OCI-LY3 (cell line): ENCODE measurements around the gene LRP1-AS.

ENCODE experiments used
- EZH2phosphoT487 ChIP-seq: fragments of 200-600 bp; shearing (Covaris generic); IDR thresholded peaks from 2 replicates; pipeline ENCODE4 v1.6.1; 2018; ENCODE audit warnings: antibody characterized with exemption, mixed run types, low read depth
- TF ChIP-seq, protein P1 (sequence below): fragments of 200-600, 300-600 bp; sonication (generic); IDR thresholded peaks from 2 replicates; pipeline ENCODE4 v1.5.1; 2014; ENCODE audit warnings: antibody characterized with exemption, low read length, low read depth

GRCh38 chr12:57176846-57177245 is 29.4 kb upstream of the LRP1-AS start:
- TF ChIP-seq EZH2phosphoT487 = no peak
- TF ChIP-seq, protein P1, sequence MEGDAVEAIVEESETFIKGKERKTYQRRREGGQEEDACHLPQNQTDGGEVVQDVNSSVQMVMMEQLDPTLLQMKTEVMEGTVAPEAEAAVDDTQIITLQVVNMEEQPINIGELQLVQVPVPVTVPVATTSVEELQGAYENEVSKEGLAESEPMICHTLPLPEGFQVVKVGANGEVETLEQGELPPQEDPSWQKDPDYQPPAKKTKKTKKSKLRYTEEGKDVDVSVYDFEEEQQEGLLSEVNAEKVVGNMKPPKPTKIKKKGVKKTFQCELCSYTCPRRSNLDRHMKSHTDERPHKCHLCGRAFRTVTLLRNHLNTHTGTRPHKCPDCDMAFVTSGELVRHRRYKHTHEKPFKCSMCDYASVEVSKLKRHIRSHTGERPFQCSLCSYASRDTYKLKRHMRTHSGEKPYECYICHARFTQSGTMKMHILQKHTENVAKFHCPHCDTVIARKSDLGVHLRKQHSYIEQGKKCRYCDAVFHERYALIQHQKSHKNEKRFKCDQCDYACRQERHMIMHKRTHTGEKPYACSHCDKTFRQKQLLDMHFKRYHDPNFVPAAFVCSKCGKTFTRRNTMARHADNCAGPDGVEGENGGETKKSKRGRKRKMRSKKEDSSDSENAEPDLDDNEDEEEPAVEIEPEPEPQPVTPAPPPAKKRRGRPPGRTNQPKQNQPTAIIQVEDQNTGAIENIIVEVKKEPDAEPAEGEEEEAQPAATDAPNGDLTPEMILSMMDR = no peak
